K562 (cell line): ENCODE data around the gene NEDD4L. TPM values are rescaled to one million over a fixed set of nuclear protein-coding genes. Genes with fewer than 3 reads are reported as not detected.

Source experiments
- ATAC-seq: fragments of 200-7000 bp; cut with Tn5 transposase; 3 replicates; pipeline ENCODE4 v1.9.1; 2020; ENCODE audit warnings: moderate library complexity
- BruUV-seq: library from RNA; stranded (reverse); fragments of 400-500 nt; replicated peaks from 2 replicates; lab custom pipeline; 2021; lab: Mats Ljungman, UMichigan
- CTCF ChIA-PET: fragments of 300-600 bp; formaldehyde crosslinking; extraction: SDS; loops from one replicate; lab custom pipeline; 2021; ENCODE audit warnings: low intra/inter-chr PET ratio; lab: Yijun Ruan, JAX
- POLR2A ChIA-PET: fragments of 300-600, 350-650 bp; sonication (Branson Sonifier 250); formaldehyde crosslinking; extraction: SDS; loops from one replicate; lab custom pipeline; 2021; ENCODE audit warnings: antibody characterized with exemption, inconsistent platforms; lab: Yijun Ruan, JAX
- DNase-seq, 4 experiments: peaks; one replicate each; pipeline versions ENCODE4 v3.0.0 to v3.0.0-alpha.2; 2011 to 2018; ENCODE audit warnings: low spot score in 3 of 4, mixed read lengths in 3 of 4; ENCODE audit errors: extremely low read depth in 1 of 4
- FAIRE-seq: peaks from 2 replicates; lab custom pipeline; 2011; peaks lifted over from hg19 to GRCh38; lab: Jason Lieb, UNC
- H2AFZ ChIP-seq: 2 replicates; pipeline ENCODE4 v1.6.0; 2011; ENCODE audit warnings: low read depth, low read length, control low read depth, inconsistent platforms
- H3K27ac ChIP-seq: fragments of 200-600 bp; 3 replicates; pipeline ENCODE4 v1.8.0; 2011; ENCODE audit warnings: low read depth, mild to moderate bottlenecking, control low read depth, inconsistent platforms, low read length, moderate library complexity, mixed read lengths; ENCODE audit errors: extremely low read depth
- H3K27me3 ChIP-seq, 2 experiments: fragments of 300-600 bp in 1 of 2; 2 replicates in 1 of 2; 3 replicates in 1 of 2; pipeline versions ENCODE4 v1.6.0 to v1.8.0; 2011; ENCODE audit warnings: inconsistent platforms in 2 of 2, low read length in 2 of 2, mild to moderate bottlenecking in 1 of 2, mixed read lengths in 1 of 2, moderate library complexity in 1 of 2; ENCODE audit not compliant: control insufficient read depth in 2 of 2, insufficient read depth in 2 of 2
- H3K36me3 ChIP-seq: fragments of 300-600 bp; 3 replicates; pipeline ENCODE4 v1.8.0; 2011; ENCODE audit warnings: mild to moderate bottlenecking, low read length, inconsistent platforms; ENCODE audit not compliant: control insufficient read depth, insufficient read depth
- H3K4me1 ChIP-seq, 2 experiments: fragments of 200-600 bp in 1 of 2; replicated peaks in 1 of 2; 2 replicates in 1 of 2; 3 replicates in 1 of 2; pipeline versions ENCODE4 v1.5.1 to v1.8.0; 2011; ENCODE audit warnings: inconsistent platforms in 2 of 2, low read length in 2 of 2, mild to moderate bottlenecking in 1 of 2, mixed read lengths in 1 of 2, moderate library complexity in 1 of 2; ENCODE audit not compliant: control insufficient read depth in 2 of 2, insufficient read depth in 2 of 2
- H3K4me2 ChIP-seq: 2 replicates; pipeline ENCODE4 v1.6.1; 2011; ENCODE audit warnings: low read length, control low read depth, inconsistent platforms, mixed read lengths; ENCODE audit not compliant: insufficient read depth
- H3K4me3 ChIP-seq: fragments of 200-600 bp; sonication (generic), shearing (Covaris generic); 2 replicates; pipeline ENCODE4 v1.5.1; 2016; ENCODE audit warnings: control low read depth, inconsistent platforms
- H3K79me2 ChIP-seq: fragments of 200-600 bp; 3 replicates; pipeline ENCODE4 v1.8.0; 2011; ENCODE audit warnings: low read length, inconsistent platforms; ENCODE audit not compliant: control insufficient read depth, insufficient read depth
- H3K9ac ChIP-seq, 2 experiments: 2 replicates each; pipeline versions ENCODE4 v1.6.0 to v1.6.1; 2011; ENCODE audit warnings: low read depth in 2 of 2, low read length in 2 of 2, control low read depth in 1 of 2, inconsistent platforms in 1 of 2, mild to moderate bottlenecking in 1 of 2, mixed read lengths in 1 of 2; ENCODE audit not compliant: insufficient read depth in 1 of 2
- H3K9me1 ChIP-seq: one replicate; pipeline ENCODE4 v1.6.0; 2011; ENCODE audit warnings: inconsistent platforms, mild to moderate bottlenecking, low read length, moderate library complexity; ENCODE audit not compliant: control insufficient read depth, insufficient read depth
- H3K9me3 ChIP-seq: replicated peaks from 2 replicates; pipeline ENCODE4 v1.5.1; 2011; ENCODE audit warnings: low read depth, low read length, inconsistent platforms; ENCODE audit not compliant: control insufficient read depth, insufficient read depth
- H4K20me1 ChIP-seq: replicated peaks from 2 replicates; pipeline ENCODE4 v1.6.1; 2011; ENCODE audit warnings: low read length, inconsistent platforms, mixed read lengths; ENCODE audit not compliant: control insufficient read depth, insufficient read depth
- CREB1 ChIP-seq, 2 experiments: sonication (generic) in 1 of 2; formaldehyde crosslinking in 1 of 2; IDR thresholded peaks; 2 replicates each; pipeline versions ENCODE4 v1.6.1 to v1.8.0; 2012 to 2022; ENCODE audit warnings: inconsistent platforms in 1 of 2, mild to moderate bottlenecking in 1 of 2, missing genetic modification reagents in 1 of 2, moderate library complexity in 1 of 2
- DMBX1 ChIP-seq: fragments of 250-450 bp; sonication (Bioruptor Pico); IDR thresholded peaks from 2 replicates; pipeline ENCODE4 v1.8.0; 2022; ENCODE audit warnings: inconsistent platforms, mild to moderate bottlenecking, moderate library complexity, borderline replicate concordance
- E2F1 ChIP-seq: sonication (generic); formaldehyde crosslinking; IDR thresholded peaks from 2 replicates; pipeline ENCODE4 v1.8.1; 2023; ENCODE audit warnings: mild to moderate bottlenecking, missing genetic modification reagents, moderate library complexity
- GABPB1 ChIP-seq: sonication (generic); formaldehyde crosslinking; IDR thresholded peaks from 2 replicates; pipeline ENCODE4 v1.8.0; 2022; ENCODE audit warnings: mild to moderate bottlenecking, missing genetic modification reagents
- HIVEP1 ChIP-seq: fragments of 250-450 bp; sonication (Bioruptor Pico); IDR thresholded peaks from 2 replicates; pipeline ENCODE4 v1.4.0; 2020; ENCODE audit warnings: mild to moderate bottlenecking
- IRF9 ChIP-seq: fragments of 450-650 bp; IDR thresholded peaks from 2 replicates; pipeline ENCODE4 v1.6.1; 2016; ENCODE audit warnings: missing biosample characterization, missing genetic modification characterization
- KLF1 ChIP-seq: fragments of 450-650 bp; IDR thresholded peaks from 2 replicates; pipeline ENCODE4 v1.6.1; 2016; ENCODE audit warnings: missing genetic modification characterization, missing compliant biosample characterization
- LARP7 ChIP-seq: fragments of 450-650 bp; IDR thresholded peaks from 2 replicates; pipeline ENCODE4 v1.6.1; 2016
- MXD1 ChIP-seq: fragments of 250-450 bp; sonication (Bioruptor Pico); IDR thresholded peaks from 2 replicates; pipeline ENCODE4 v1.8.0; 2021; ENCODE audit warnings: borderline replicate concordance, mild to moderate bottlenecking, moderate library complexity; ENCODE audit not compliant: poor library complexity, severe bottlenecking
- MYBL2 ChIP-seq, 2 experiments: fragments of 450-650 bp in 1 of 2; sonication (generic) in 1 of 2; formaldehyde crosslinking in 1 of 2; IDR thresholded peaks; 2 replicates each; pipeline versions ENCODE4 v1.6.1 to v1.8.1; 2017 to 2022; ENCODE audit warnings: borderline replicate concordance in 1 of 2, inconsistent platforms in 1 of 2, low read depth in 1 of 2, mild to moderate bottlenecking in 1 of 2, missing genetic modification reagents in 1 of 2, moderate library complexity in 1 of 2
- PHB2 ChIP-seq: fragments of 450-650 bp; IDR thresholded peaks from 2 replicates; pipeline ENCODE4 v1.6.1; 2017; ENCODE audit warnings: low read depth
- PTRF ChIP-seq: fragments of 450-650 bp; IDR thresholded peaks from 2 replicates; pipeline ENCODE4 v1.6.1; 2016; ENCODE audit warnings: mild to moderate bottlenecking, missing genetic modification characterization, missing compliant biosample characterization
- SRF ChIP-seq, 2 experiments: fragments of 250-450, 450-650 bp in 1 of 2; sonication (Bioruptor Pico) in 1 of 2; sonication (generic) in 1 of 2; formaldehyde crosslinking; IDR thresholded peaks; 2 replicates each; pipeline versions ENCODE4 v1.5.0 to v1.5.1; 2020 to 2022; ENCODE audit warnings: mild to moderate bottlenecking in 1 of 2, missing genetic modification reagents in 1 of 2
- THAP7 ChIP-seq: fragments of 250-450 bp; sonication (Bioruptor Pico); IDR thresholded peaks from 2 replicates; pipeline ENCODE4 v1.5.0; 2021
- XRCC3 ChIP-seq: fragments of 450-650 bp; IDR thresholded peaks from 2 replicates; pipeline ENCODE4 v1.6.1; 2017; ENCODE audit warnings: mild to moderate bottlenecking, moderate library complexity
- ZC3H11A ChIP-seq: IDR thresholded peaks from 2 replicates; pipeline ENCODE4 v1.6.1; 2012; ENCODE audit warnings: low read depth, low read length, improper control_type of control experiment
- ZNF384 ChIP-seq: IDR thresholded peaks from 2 replicates; pipeline ENCODE4 v1.6.1; 2012; ENCODE audit warnings: low read depth, low read length, improper control_type of control experiment
- ZNF431 ChIP-seq: sonication (generic); formaldehyde crosslinking; IDR thresholded peaks from 2 replicates; pipeline ENCODE4 v1.8.0; 2022; ENCODE audit warnings: mild to moderate bottlenecking, missing genetic modification reagents
- ZNF699 ChIP-seq: fragments of 250-450 bp; sonication (Bioruptor Pico); IDR thresholded peaks from 2 replicates; pipeline ENCODE4 v1.8.0; 2021; ENCODE audit warnings: mild to moderate bottlenecking, moderate library complexity; ENCODE audit not compliant: insufficient replicate concordance
- WGBS: fragments of 100-300 bp; shearing (Covaris generic); methylation state at CpG from one replicate; pipeline ENCODE4 v1.1.6; 2016; ENCODE audit warnings: low coverage, mixed read lengths; ENCODE audit not compliant: insufficient coverage; ENCODE audit errors: missing lambda C conversion rate; 5-methylcytosine and 5-hydroxymethylcytosine counted together
- in situ Hi-C: fragments of 300-500 bp; cut with MboI; formaldehyde crosslinking; loops from 4 replicates; pipeline ENCODE4 v1.15.0; 2018; ENCODE audit warnings: inconsistent platforms, mixed read lengths
- intact Hi-C: fragments of 100-400 bp; cut with micrococcal nuclease; formaldehyde crosslinking; loops from 2 replicates; pipeline ENCODE4 v1.14.2; 2022
- polyA plus RNA-seq, 8 experiments: library from polyadenylated mRNA; depleted of rRNA in 4 of 8; stranded (reverse) in 5 of 8; unstranded in 3 of 8; fragments of >200 nt; fragmentation: Nextera tagmentation in 2 of 8; fragmentation: Illumina TruSeq in 1 of 8; extraction: Ambion mirVana in 2 of 8; extraction: Trizol in 1 of 8; gene quantifications; 2 replicates each; pipeline versions ENCODE4 v1.2.1 to v1.2.3, GENCODE V29; 2011 to 2014; ENCODE audit warnings: inconsistent platforms in 1 of 8, missing spikeins in 1 of 8
- total RNA-seq, 7 experiments: library from RNA; depleted of rRNA in 6 of 7; stranded (reverse); fragments of >200 nt in 6 of 7; fragmentation: Illumina TruSeq in 2 of 7; extraction: Trizol in 2 of 7; gene quantifications; 2 replicates each; pipeline versions ENCODE4 v1.2.1 to v1.2.3, GENCODE V29; 2011 to 2021; ENCODE audit warnings: low replicate concordance in 1 of 7

NEDD4L gene
- total and polyA plus RNA-seq, 9 of the 15 experiments (the other 6 are each of a cell fraction or from before 2014, with no cell fraction given), result 8.1 to 33.4 (median 19.9) TPM

GRCh38 chr18:58351776-58352175 is 307.8 kb downstream of the NEDD4L start:
- BruUV-seq, result no TSS peak
- POLR2A ChIA-PET, result no interaction called here
- ATAC-seq, result no peak
- Histone ChIP-seq H3K4me1 (no peaks in the 10 kb centered on the region), H3K27me3 (no peaks in the 10 kb centered on the region), H3K36me3 (peaks cover 24% of the 10 kb centered on the region; the same call in 1 of the 3 replicates), H3K9ac (no peak overlapping the region)
- CTCF ChIA-PET, result no interaction called here
- TF ChIP-seq MXD1 (CRISPR knock-in tag) (no peak), IRF9 (tag) (no peak), KLF1 (no peak), ZC3H11A (no peak), XRCC3 (no peak), ZNF384 (no peak), HIVEP1 (CRISPR knock-in tag) (no peak), GABPB1 (CRISPR knock-in tag) (no peak), ZNF699 (no peak), ZNF431 (CRISPR knock-in tag) (no peak), PHB2 (no peak), THAP7 (CRISPR knock-in tag) (no peak), CREB1 (IDR thresholded peaks at IDR 0.05) (no peak), CREB1 (CRISPR knock-in tag; IDR thresholded peaks at IDR 0.05) (no peak), SRF (CRISPR knock-in tag; IDR thresholded peaks at IDR 0.05) (no peak), MYBL2 (IDR thresholded peaks at IDR 0.05; ENCODE audit: low read depth) (no peak), MYBL2 (CRISPR knock-in tag; IDR thresholded peaks at IDR 0.05; ENCODE audit: borderline replicate concordance) (no peak), LARP7 (no peak), E2F1 (CRISPR knock-in tag) (no peak), DMBX1 (no peak), PTRF (no peak)
- TF ChIP-seq, all 486 proteins: peak for 0
- FAIRE-seq (no peak), DNase-seq (no peak)
- in situ Hi-C loops, result no loop called here
- H3K4me2 ChIP-seq, result no peak overlapping the region
- H2AFZ ChIP-seq, result no peak overlapping the region
- no peaks in the 10 kb centered on the region for H3K9me3 ChIP-seq
- H4K20me1 ChIP-seq, result no peaks in the 10 kb centered on the region
- intact Hi-C loops, result no loop called here
- WGBS, result 39% methylated on average over 3 of the region's 3 CpGs
- no peaks in the 10 kb centered on the region for H3K9me1 ChIP-seq
- H3K79me2 ChIP-seq, result no peaks in the 10 kb centered on the region
- H3K27ac ChIP-seq, result no peak overlapping the region
- H3K4me3 ChIP-seq, result no peak overlapping the region
